ENCODE measurements around the gene ZBTB3. TPM values are rescaled to one million over a fixed set of nuclear protein-coding genes. Genes with fewer than 3 reads are reported as not detected.

ZBTB3 gene
- total and polyA plus RNA-seq, 2 of the 13 experiments (the other 11 are each of a cell fraction or from before 2014, with no cell fraction given) = 3.4 to 5.2 TPM

DNA sequence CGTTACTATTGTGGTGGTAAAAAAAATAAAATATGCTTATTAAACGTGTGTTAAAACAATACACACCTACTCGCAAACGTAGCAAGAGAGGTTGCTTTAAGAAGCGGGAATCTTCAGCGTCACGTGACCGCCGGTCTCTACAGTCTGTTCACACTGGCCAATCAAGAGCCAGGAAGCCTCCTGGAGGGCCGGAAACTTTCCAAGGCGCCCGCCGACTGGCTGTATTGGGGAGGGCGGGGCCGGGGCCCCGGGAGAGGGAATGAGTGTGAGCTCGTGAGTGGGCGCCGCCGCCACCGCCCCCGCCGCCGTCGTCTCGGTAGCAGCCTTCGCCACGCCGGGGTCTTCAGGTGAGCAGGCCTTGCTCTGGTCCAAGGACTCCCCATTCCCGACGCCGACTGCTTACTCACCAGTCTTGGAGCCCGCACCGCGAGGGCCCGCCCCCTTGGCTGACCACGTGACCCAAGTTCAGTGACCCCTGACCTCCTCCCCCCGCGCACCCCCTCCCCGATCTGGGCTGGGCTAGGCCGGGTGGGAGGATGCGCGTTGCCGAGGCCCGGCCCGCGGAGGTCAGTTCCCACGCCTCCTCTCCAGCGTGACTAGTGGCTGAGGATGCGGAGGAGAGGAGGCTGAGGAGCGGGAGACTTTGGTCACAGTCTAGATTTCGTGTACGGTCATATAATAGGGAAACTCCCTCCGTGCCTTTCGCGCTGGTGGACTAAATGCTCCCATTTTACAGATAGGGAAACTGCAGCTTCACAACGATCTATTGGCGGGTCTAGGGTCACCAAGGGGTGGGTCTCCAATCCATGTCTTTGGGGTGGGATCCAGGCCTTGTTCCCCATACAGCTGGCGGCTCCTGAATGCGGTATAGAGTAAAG, 17.4 kb upstream of the ZBTB3 start, which contains the start of gene TAF6L (continued):
- TF ChIP-seq, protein P1, sequence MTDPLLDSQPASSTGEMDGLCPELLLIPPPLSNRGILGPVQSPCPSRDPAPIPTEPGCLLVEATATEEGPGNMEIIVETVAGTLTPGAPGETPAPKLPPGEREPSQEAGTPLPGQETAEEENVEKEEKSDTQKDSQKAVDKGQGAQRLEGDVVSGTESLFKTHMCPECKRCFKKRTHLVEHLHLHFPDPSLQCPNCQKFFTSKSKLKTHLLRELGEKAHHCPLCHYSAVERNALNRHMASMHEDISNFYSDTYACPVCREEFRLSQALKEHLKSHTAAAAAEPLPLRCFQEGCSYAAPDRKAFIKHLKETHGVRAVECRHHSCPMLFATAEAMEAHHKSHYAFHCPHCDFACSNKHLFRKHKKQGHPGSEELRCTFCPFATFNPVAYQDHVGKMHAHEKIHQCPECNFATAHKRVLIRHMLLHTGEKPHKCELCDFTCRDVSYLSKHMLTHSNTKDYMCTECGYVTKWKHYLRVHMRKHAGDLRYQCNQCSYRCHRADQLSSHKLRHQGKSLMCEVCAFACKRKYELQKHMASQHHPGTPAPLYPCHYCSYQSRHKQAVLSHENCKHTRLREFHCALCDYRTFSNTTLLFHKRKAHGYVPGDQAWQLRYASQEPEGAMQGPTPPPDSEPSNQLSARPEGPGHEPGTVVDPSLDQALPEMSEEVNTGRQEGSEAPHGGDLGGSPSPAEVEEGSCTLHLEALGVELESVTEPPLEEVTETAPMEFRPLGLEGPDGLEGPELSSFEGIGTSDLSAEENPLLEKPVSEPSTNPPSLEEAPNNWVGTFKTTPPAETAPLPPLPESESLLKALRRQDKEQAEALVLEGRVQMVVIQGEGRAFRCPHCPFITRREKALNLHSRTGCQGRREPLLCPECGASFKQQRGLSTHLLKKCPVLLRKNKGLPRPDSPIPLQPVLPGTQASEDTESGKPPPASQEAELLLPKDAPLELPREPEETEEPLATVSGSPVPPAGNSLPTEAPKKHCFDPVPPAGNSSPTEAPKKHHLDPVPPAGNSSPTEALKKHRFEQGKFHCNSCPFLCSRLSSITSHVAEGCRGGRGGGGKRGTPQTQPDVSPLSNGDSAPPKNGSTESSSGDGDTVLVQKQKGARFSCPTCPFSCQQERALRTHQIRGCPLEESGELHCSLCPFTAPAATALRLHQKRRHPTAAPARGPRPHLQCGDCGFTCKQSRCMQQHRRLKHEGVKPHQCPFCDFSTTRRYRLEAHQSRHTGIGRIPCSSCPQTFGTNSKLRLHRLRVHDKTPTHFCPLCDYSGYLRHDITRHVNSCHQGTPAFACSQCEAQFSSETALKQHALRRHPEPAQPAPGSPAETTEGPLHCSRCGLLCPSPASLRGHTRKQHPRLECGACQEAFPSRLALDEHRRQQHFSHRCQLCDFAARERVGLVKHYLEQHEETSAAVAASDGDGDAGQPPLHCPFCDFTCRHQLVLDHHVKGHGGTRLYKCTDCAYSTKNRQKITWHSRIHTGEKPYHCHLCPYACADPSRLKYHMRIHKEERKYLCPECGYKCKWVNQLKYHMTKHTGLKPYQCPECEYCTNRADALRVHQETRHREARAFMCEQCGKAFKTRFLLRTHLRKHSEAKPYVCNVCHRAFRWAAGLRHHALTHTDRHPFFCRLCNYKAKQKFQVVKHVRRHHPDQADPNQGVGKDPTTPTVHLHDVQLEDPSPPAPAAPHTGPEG (CRISPR knock-in tag; IDR thresholded peaks at IDR 0.05) = 0 out of 2 replicates have a peak, but pooled peaks have one; percentile 20
- TF ChIP-seq TAF1 (CRISPR knock-in tag; IDR thresholded peaks at IDR 0.05) = peak; percentile 60; the same call in 1 of the 2 replicates
- peak; percentile 37 for TF ChIP-seq CREB1 (IDR thresholded peaks at IDR 0.05)
- 0 out of 2 replicates have a peak, but pooled peaks have one; percentile 24 for TF ChIP-seq CREB1 (CRISPR knock-in tag; IDR thresholded peaks at IDR 0.05)
- TF ChIP-seq, protein P2, sequence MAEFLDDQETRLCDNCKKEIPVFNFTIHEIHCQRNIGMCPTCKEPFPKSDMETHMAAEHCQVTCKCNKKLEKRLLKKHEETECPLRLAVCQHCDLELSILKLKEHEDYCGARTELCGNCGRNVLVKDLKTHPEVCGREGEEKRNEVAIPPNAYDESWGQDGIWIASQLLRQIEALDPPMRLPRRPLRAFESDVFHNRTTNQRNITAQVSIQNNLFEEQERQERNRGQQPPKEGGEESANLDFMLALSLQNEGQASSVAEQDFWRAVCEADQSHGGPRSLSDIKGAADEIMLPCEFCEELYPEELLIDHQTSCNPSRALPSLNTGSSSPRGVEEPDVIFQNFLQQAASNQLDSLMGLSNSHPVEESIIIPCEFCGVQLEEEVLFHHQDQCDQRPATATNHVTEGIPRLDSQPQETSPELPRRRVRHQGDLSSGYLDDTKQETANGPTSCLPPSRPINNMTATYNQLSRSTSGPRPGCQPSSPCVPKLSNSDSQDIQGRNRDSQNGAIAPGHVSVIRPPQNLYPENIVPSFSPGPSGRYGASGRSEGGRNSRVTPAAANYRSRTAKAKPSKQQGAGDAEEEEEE (CRISPR knock-in tag; IDR thresholded peaks at IDR 0.05; ENCODE audit: borderline replicate concordance) = 0 out of 2 replicates have a peak, but pooled peaks have one; percentile 27
- no peak; the same call in 1 of the 2 replicates for TF ChIP-seq U2AF2 (IDR thresholded peaks at IDR 0.05; ENCODE audit: low read depth, low read length)
- TF ChIP-seq, protein P3, sequence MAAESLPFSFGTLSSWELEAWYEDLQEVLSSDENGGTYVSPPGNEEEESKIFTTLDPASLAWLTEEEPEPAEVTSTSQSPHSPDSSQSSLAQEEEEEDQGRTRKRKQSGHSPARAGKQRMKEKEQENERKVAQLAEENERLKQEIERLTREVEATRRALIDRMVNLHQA (CRISPR knock-in tag; IDR thresholded peaks at IDR 0.05) = no peak
- TF ChIP-seq NR2C2 (CRISPR knock-in tag; IDR thresholded peaks at IDR 0.05; ENCODE audit: borderline replicate concordance) = peak; percentile 98
- TF ChIP-seq ZNF670 (CRISPR knock-in tag; IDR thresholded peaks at IDR 0.05; ENCODE audit: borderline replicate concordance) = 0 out of 2 replicates have a peak, but pooled peaks have one; percentile 34
- no peak for TF ChIP-seq FIP1L1 (IDR thresholded peaks at IDR 0.05; ENCODE audit: borderline replicate concordance, insufficient read depth, low read depth, low read length)
- peak; percentile 82; the same call in 1 of the 2 replicates for TF ChIP-seq KDM1A (CRISPR knock-in tag; IDR thresholded peaks at IDR 0.05)
- TF ChIP-seq SP2 (CRISPR knock-in tag; IDR thresholded peaks at IDR 0.05) = peak; percentile 69
- peak; percentile 58 for TF ChIP-seq XRCC5 (optimal IDR thresholded peaks at IDR 0.05; ENCODE audit: low read length)
- TF ChIP-seq CAMTA2 (CRISPR knock-in tag; IDR thresholded peaks at IDR 0.05; ENCODE audit: borderline replicate concordance) = no peak
- TF ChIP-seq DMAP1 (CRISPR knock-in tag; IDR thresholded peaks at IDR 0.05) = peak; percentile 69; the same call in 1 of the 2 replicates
- TF ChIP-seq BCL6 (CRISPR knock-in tag; IDR thresholded peaks at IDR 0.05) = 0 out of 2 replicates have a peak, but pooled peaks have one; percentile 8
- TF ChIP-seq, protein P4, sequence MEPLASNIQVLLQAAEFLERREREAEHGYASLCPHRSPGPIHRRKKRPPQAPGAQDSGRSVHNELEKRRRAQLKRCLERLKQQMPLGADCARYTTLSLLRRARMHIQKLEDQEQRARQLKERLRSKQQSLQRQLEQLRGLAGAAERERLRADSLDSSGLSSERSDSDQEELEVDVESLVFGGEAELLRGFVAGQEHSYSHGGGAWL (CRISPR knock-in tag; IDR thresholded peaks at IDR 0.05) = peak; percentile 78
- peak; percentile 72 for TF ChIP-seq RBM39 (IDR thresholded peaks at IDR 0.05; ENCODE audit: low read depth, low read length, poor library complexity, severe bottlenecking)
- TF ChIP-seq MTA1 (CRISPR knock-in tag; IDR thresholded peaks at IDR 0.05; ENCODE audit: borderline replicate concordance) = peak; percentile 19; the same call in 1 of the 2 replicates
- TF ChIP-seq NR2F2 (IDR thresholded peaks at IDR 0.05; ENCODE audit: borderline replicate concordance, low read depth) = peak; percentile 85
- peak; percentile 47; the same call in 1 of the 2 replicates for TF ChIP-seq TOPORS (CRISPR knock-in tag; IDR thresholded peaks at IDR 0.05)
